Ishikawa (cell line): ENCODE results near the gene BLID.

Experiments
- CEBPB ChIP-seq: IDR thresholded peaks from 2 replicates; pipeline ENCODE4 v1.6.1; 2012
- CREB1 ChIP-seq: IDR thresholded peaks from 2 replicates; pipeline ENCODE4 v1.6.1; 2012; ENCODE audit warnings: low read depth
- EGR1 ChIP-seq: IDR thresholded peaks from 2 replicates; pipeline ENCODE4 v1.6.1; 2012
- EP300 ChIP-seq: IDR thresholded peaks from 2 replicates; pipeline ENCODE4 v1.6.1; 2012; ENCODE audit warnings: borderline replicate concordance
- FOXM1 ChIP-seq: IDR thresholded peaks from 2 replicates; pipeline ENCODE4 v1.6.1; 2012; ENCODE audit warnings: low read depth, borderline replicate concordance
- MAX ChIP-seq: IDR thresholded peaks from 2 replicates; pipeline ENCODE4 v1.6.1; 2012
- NFIC ChIP-seq: IDR thresholded peaks from 2 replicates; pipeline ENCODE4 v1.6.1; 2012
- RAD21 ChIP-seq: IDR thresholded peaks from 2 replicates; pipeline ENCODE4 v1.6.1; 2012; ENCODE audit warnings: low read depth
- REST ChIP-seq: IDR thresholded peaks from 2 replicates; pipeline ENCODE4 v1.6.1; 2012; ENCODE audit warnings: low read depth, mild to moderate bottlenecking
- TAF1 ChIP-seq: IDR thresholded peaks from 2 replicates; pipeline ENCODE4 v1.6.1; 2012; ENCODE audit warnings: low read depth, mild to moderate bottlenecking
- TCF12 ChIP-seq: IDR thresholded peaks from 2 replicates; pipeline ENCODE4 v1.6.1; 2012; ENCODE audit warnings: low read depth
- TEAD4 ChIP-seq: IDR thresholded peaks from 2 replicates; pipeline ENCODE4 v1.6.1; 2012
- USF1 ChIP-seq: IDR thresholded peaks from 2 replicates; pipeline ENCODE4 v1.6.1; 2012
- YY1 ChIP-seq: IDR thresholded peaks from 2 replicates; pipeline ENCODE4 v1.6.1; 2012; ENCODE audit warnings: low read depth
- ZBTB7A ChIP-seq: IDR thresholded peaks from 2 replicates; pipeline ENCODE4 v1.6.1; 2012; ENCODE audit warnings: low read depth

BLID gene

GRCh38 chr11:122140500-122140899 is 24.5 kb upstream of the BLID start:
- TF ChIP-seq ZBTB7A, result no peak
- TF ChIP-seq USF1, result no peak
- TF ChIP-seq EP300, result no peak
- TF ChIP-seq EGR1, result no peak
- TF ChIP-seq RAD21, result no peak
- TF ChIP-seq CEBPB, result no peak
- no peak for TF ChIP-seq FOXM1
- TF ChIP-seq CREB1, result no peak

- TF ChIP-seq ZBTB7A (no peak), FOXM1 (no peak), RAD21 (no peak), NFIC (no peak), REST (no peak), USF1 (no peak), TCF12 (no peak), TAF1 (no peak), TEAD4 (no peak), CREB1 (no peak), EGR1 (no peak), EP300 (no peak), MAX (no peak), CEBPB (no peak), YY1 (no peak)
Measured at GRCh38 chr11:122139595-122139866, 23.5 kb upstream of the BLID start.

- TF ChIP-seq YY1, result no peak
- TF ChIP-seq MAX, result no peak
- no peak for TF ChIP-seq USF1
- TF ChIP-seq TAF1, result no peak
- no peak for TF ChIP-seq EP300
- TF ChIP-seq REST, result no peak
- no peak for TF ChIP-seq CEBPB
Measured at GRCh38 chr11:122138744-122139594, 23.0 kb upstream of the BLID start.

- TF ChIP-seq CEBPB (no peak), CREB1 (no peak), TCF12 (no peak), FOXM1 (no peak), MAX (no peak), NFIC (no peak)
Measured at GRCh38 chr11:122137078-122137793, 21.2 kb upstream of the BLID start.

GRCh38 chr11:122131126-122131525 is 15.1 kb upstream of the BLID start:
- TF ChIP-seq CREB1 (no peak), TAF1 (no peak), ZBTB7A (no peak), RAD21 (no peak), TCF12 (no peak), CEBPB (no peak), USF1 (no peak), TEAD4 (no peak), NFIC (no peak)
